Measurements from ENCODE around the gene GRK1.

GRK1 gene

GRCh38 chr13:113650275-113650674, 16.7 kb upstream of the GRK1 start:
- no peaks in the 10 kb centered on the region for H3K9me3 Mint-ChIP-seq
- H3K27ac Mint-ChIP-seq, result peak overlapping the region in 1 of 3 experiments; percentile 58
- H3K4me1 Mint-ChIP-seq, result peaks cover 17% of the 10 kb centered on the region
- TF ChIP-seq, protein P1, sequence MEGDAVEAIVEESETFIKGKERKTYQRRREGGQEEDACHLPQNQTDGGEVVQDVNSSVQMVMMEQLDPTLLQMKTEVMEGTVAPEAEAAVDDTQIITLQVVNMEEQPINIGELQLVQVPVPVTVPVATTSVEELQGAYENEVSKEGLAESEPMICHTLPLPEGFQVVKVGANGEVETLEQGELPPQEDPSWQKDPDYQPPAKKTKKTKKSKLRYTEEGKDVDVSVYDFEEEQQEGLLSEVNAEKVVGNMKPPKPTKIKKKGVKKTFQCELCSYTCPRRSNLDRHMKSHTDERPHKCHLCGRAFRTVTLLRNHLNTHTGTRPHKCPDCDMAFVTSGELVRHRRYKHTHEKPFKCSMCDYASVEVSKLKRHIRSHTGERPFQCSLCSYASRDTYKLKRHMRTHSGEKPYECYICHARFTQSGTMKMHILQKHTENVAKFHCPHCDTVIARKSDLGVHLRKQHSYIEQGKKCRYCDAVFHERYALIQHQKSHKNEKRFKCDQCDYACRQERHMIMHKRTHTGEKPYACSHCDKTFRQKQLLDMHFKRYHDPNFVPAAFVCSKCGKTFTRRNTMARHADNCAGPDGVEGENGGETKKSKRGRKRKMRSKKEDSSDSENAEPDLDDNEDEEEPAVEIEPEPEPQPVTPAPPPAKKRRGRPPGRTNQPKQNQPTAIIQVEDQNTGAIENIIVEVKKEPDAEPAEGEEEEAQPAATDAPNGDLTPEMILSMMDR (IDR thresholded peaks at IDR 0.05; ENCODE audit: unreplicated experiment in 3 of 3), result no peak
- no peaks in the 10 kb centered on the region for H3K27me3 Mint-ChIP-seq (ENCODE audit: low read depth)
- H3K36me3 Mint-ChIP-seq (ENCODE audit: low read depth), result peaks cover 9% of the 10 kb centered on the region
- no peak overlapping the region for H3K4me3 Mint-ChIP-seq

- peaks cover 9% of the 10 kb centered on the region for H3K36me3 Mint-ChIP-seq (ENCODE audit: low read depth)
- H3K4me1 Mint-ChIP-seq, result peaks cover 17% of the 10 kb centered on the region
- H3K9me3 Mint-ChIP-seq, result no peaks in the 10 kb centered on the region
- H3K27me3 Mint-ChIP-seq (ENCODE audit: low read depth), result no peaks in the 10 kb centered on the region
- TF ChIP-seq, protein P1 (IDR thresholded peaks at IDR 0.05; ENCODE audit: unreplicated experiment in 3 of 3), result no peak
- no peak overlapping the region for H3K27ac Mint-ChIP-seq
- H3K4me3 Mint-ChIP-seq, result no peak overlapping the region
Measured at GRCh38 chr13:113650731-113651148, 16.3 kb upstream of the GRK1 start.

- Mint-ChIP-seq H3K4me3 (no peak overlapping the region), H3K4me1 (peaks cover 11% of the 10 kb centered on the region), H3K9me3 (no peaks in the 10 kb centered on the region), H3K27me3 (ENCODE audit: low read depth) (no peaks in the 10 kb centered on the region), H3K36me3 (ENCODE audit: low read depth) (peaks cover 6% of the 10 kb centered on the region), H3K27ac (no peak overlapping the region)
- TF ChIP-seq, protein P1 (IDR thresholded peaks at IDR 0.05; ENCODE audit: unreplicated experiment in 3 of 3), result no peak
Measured at GRCh38 chr13:113651511-113652403, 15.3 kb upstream of the GRK1 start.

DNA sequence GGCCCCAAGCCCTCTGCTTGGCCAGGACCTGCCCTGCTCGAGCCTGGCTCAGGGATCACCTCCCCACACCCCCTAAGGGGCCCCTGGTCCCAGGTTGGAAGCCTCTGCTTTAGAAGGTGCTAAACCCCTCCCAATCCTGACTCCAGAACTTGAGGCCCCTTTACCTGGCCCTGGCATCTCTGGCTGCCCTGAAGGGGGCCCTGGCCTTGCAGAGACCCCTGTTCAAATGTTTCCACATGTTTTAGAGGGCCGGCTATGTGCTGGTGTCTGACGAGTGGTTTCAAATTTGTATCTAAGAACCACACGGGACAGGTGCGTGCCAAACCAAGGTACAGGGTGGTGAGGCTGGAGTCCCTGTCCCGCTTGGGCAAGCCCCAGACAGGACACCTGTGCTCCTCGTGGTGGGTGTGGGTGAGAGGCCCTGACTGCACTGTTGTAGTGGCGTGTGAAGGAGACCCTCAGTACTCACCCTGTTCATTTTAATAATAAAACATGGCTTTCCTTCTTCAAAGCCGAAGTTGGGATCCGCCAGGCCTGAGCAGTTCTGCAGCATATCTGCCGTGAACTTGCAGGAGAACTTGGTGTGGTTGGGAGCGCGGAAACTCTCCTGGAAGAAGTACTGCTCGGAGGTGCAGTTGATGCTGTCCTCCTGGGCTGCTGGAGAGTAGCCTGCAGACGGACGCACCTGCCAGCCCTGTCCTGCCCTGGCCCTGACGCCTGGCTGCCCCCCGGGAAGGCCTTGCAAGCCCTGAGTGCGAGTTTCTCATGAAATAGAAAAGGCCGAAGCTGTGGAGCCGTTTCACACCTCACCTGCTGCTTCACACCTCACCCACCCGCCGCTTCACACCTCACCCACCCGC, 14.4 kb upstream of the GRK1 start:
- Mint-ChIP-seq H3K27ac (no peak overlapping the region), H3K4me3 (no peak overlapping the region), H3K4me1 (peaks cover 11% of the 10 kb centered on the region), H3K36me3 (ENCODE audit: low read depth) (peaks cover 6% of the 10 kb centered on the region), H3K27me3 (ENCODE audit: low read depth) (no peaks in the 10 kb centered on the region), H3K9me3 (no peaks in the 10 kb centered on the region)
- TF ChIP-seq, protein P1 (IDR thresholded peaks at IDR 0.05; ENCODE audit: unreplicated experiment in 3 of 3), result no peak

GRCh38 chr13:113653264-113654174, 13.5 kb upstream of the GRK1 start:
- H3K9me3 Mint-ChIP-seq, result no peaks in the 10 kb centered on the region
- H3K36me3 Mint-ChIP-seq (ENCODE audit: low read depth), result peaks cover 6% of the 10 kb centered on the region
- peak overlapping the region in 1 of 3 experiments; percentile 71 for H3K27ac Mint-ChIP-seq
- no peaks in the 10 kb centered on the region for H3K27me3 Mint-ChIP-seq (ENCODE audit: low read depth)
- H3K4me3 Mint-ChIP-seq, result no peak overlapping the region
- peaks cover 11% of the 10 kb centered on the region for H3K4me1 Mint-ChIP-seq
- TF ChIP-seq, protein P1 (IDR thresholded peaks at IDR 0.05; ENCODE audit: unreplicated experiment in 3 of 3), result no peak
